Measurements from ENCODE around the gene KDM6B.

DNA sequence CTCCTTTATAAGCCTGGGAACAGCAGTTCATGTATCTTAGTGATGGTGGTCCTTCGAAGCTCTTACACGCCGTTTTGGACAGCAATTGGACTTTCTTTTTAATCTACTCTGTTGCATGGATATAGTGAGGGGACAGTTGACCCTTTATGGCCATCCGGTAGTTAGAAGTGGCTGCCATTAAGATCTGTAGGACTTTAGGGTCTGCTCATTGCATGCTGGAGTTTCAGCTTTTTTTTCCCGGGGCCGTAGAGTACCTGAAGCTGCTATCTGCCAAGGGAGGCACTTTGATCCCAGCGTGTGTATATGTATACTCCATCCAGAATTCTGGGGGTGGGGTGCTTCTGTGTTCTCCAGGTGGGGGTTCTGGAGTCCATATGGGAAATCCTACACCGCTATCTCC lies 25.0 kb downstream of the KDM6B start:
- no peak for TF ChIP-seq POLR2A (IDR thresholded peaks at IDR 0.05; ENCODE audit: low read length)
- no peak for TF ChIP-seq GATA1 (IDR thresholded peaks at IDR 0.05; ENCODE audit: low read depth, low read length)
